Measurements from ENCODE around the gene COL20A1.
A peak's percentile ranks its signal among the peaks of the same experiment; 100 is the strongest.

GRCh38 chr20:63381781-63382431 is 88.9 kb downstream of the COL20A1 start:
- TF ChIP-seq POLR2AphosphoS5 (IDR thresholded peaks at IDR 0.05) (no peak), CTCF (IDR thresholded peaks at IDR 0.05) (peak; percentile 67 to 92 (median 71)), POLR2A (IDR thresholded peaks at IDR 0.05; ENCODE audit: low read depth) (no peak)

Measured in esophagus muscularis mucosa (tissue), 3 donors.